DND-41 (cell line): ENCODE data around the gene GIMAP8.

ENCODE experiments used
- ATAC-seq: fragments of 200-7000 bp; cut with Tn5 transposase; 3 replicates; pipeline ENCODE4 v1.9.1; 2021; ENCODE audit warnings: low read depth; ENCODE audit not compliant: insufficient read depth
- DNase-seq: peaks from one replicate; pipeline ENCODE4 v3.0.0-alpha.2; 2020
- H2AFZ ChIP-seq: 2 replicates; pipeline ENCODE4 v1.6.0; 2012; ENCODE audit warnings: low read depth, low read length
- H3K27ac ChIP-seq: 2 replicates; pipeline ENCODE4 v1.5.1; 2012; ENCODE audit warnings: low read length, inconsistent platforms
- H3K27me3 ChIP-seq: fragments of 200-600 bp; sonication (generic); 2 replicates; pipeline ENCODE4 v1.6.0; 2012; ENCODE audit warnings: low read length, mild to moderate bottlenecking, inconsistent platforms; ENCODE audit not compliant: insufficient read depth, poor library complexity
- H3K36me3 ChIP-seq: 2 replicates; pipeline ENCODE4 v1.5.1; 2012; ENCODE audit warnings: low read length, inconsistent platforms; ENCODE audit not compliant: insufficient read depth
- H3K4me1 ChIP-seq: 2 replicates; pipeline ENCODE4 v1.5.1; 2012; ENCODE audit warnings: mild to moderate bottlenecking, low read length; ENCODE audit not compliant: insufficient read depth
- H3K4me2 ChIP-seq: 2 replicates; pipeline ENCODE4 v1.6.0; 2012; ENCODE audit warnings: mild to moderate bottlenecking, moderate library complexity, low read length, inconsistent platforms; ENCODE audit not compliant: insufficient read depth
- H3K4me3 ChIP-seq, 2 experiments: fragments of 200-600 bp in 1 of 2; shearing (Covaris generic) in 1 of 2; 2 replicates each; pipeline ENCODE4 v1.5.1; 2012 to 2016; ENCODE audit warnings: inconsistent platforms in 2 of 2, low read length in 2 of 2, mild to moderate bottlenecking in 2 of 2, low read depth in 1 of 2, moderate library complexity in 1 of 2
- H3K79me2 ChIP-seq: 2 replicates; pipeline ENCODE4 v1.6.0; 2012; ENCODE audit warnings: low read length, inconsistent platforms; ENCODE audit not compliant: insufficient read depth
- H3K9ac ChIP-seq: 2 replicates; pipeline ENCODE4 v1.6.0; 2012; ENCODE audit warnings: low read depth, mild to moderate bottlenecking, inconsistent platforms, low read length, moderate library complexity
- H3K9me3 ChIP-seq: 2 replicates; pipeline ENCODE4 v1.5.1; 2012; ENCODE audit warnings: low read length, moderate library complexity, mild to moderate bottlenecking, inconsistent platforms; ENCODE audit not compliant: insufficient read depth, severe bottlenecking
- H4K20me1 ChIP-seq: 2 replicates; pipeline ENCODE4 v1.6.0; 2012; ENCODE audit warnings: low read length; ENCODE audit not compliant: insufficient read depth
- EZH2 ChIP-seq: IDR thresholded peaks from 3 replicates; pipeline ENCODE4 v1.6.1; 2012; ENCODE audit warnings: borderline replicate concordance, low read depth, mild to moderate bottlenecking, moderate library complexity, low read length, inconsistent platforms; ENCODE audit not compliant: severe bottlenecking
- TF ChIP-seq, protein P1 (sequence below): IDR thresholded peaks from 2 replicates; pipeline ENCODE4 v1.5.1; 2012; ENCODE audit warnings: borderline replicate concordance, low read length, moderate library complexity, mild to moderate bottlenecking; ENCODE audit not compliant: poor library complexity, severe bottlenecking; ENCODE audit errors: extremely low read depth

GIMAP8 gene

GRCh38 chr7:150428671-150429451 is 21.6 kb upstream of the GIMAP8 start:
- Histone ChIP-seq H3K36me3 (no peaks in the 10 kb centered on the region), H3K4me2 (peak overlapping the region; percentile 25), H2AFZ (peak overlapping the region; percentile 16; the same call in 1 of the 2 replicates), H3K9me3 (no peaks in the 10 kb centered on the region), H3K27me3 (no peaks in the 10 kb centered on the region), H3K4me3 (no peak overlapping the region; a peak in 1 of 4 replicates), H3K79me2 (no peaks in the 10 kb centered on the region), H3K9ac (peak overlapping the region; percentile 23), H3K27ac (peak overlapping the region; percentile 74), H4K20me1 (no peaks in the 10 kb centered on the region), H3K4me1 (peaks cover 41% of the 10 kb centered on the region)
- peak; percentile 94 for ATAC-seq
- TF ChIP-seq EZH2, result no peak
- peak; percentile 86 for DNase-seq

- H3K4me2 ChIP-seq, result no peak overlapping the region
- ATAC-seq, result no peak
- H2AFZ ChIP-seq, result no peak overlapping the region
Observed at GRCh38 chr7:150429699-150430098, 20.7 kb upstream of the GIMAP8 start.

DNA sequence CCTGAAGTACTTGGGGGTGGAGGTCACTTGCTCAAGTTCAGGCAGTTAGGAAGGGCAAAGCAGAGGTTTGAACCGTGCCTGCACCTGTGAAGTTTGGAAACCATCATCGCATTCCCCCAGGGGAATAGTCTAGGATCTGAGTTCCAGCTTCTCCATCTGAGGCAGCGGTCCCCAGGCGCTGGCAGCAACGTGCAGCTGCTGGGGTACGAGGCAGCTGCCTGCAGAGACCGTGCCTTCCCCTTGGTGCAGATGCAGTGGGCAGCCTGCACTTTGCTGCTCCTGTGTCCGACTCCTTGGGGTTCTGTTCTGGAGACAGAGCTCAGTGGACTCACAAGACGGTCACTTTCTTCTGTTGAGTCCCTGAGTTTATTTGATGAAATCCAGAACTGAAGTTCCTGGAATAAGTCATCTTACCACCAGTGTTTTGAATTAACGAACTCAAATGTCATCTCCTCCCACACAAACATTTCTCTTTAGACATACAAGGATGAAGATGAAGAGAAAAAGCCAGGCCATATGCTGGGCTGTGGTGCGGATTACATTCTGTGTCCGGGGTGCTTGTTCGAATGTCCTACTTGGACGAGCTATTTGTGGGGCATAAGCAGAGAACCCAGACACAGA is 19.9 kb upstream of the GIMAP8 start:
- Histone ChIP-seq H2AFZ (no peak overlapping the region), H3K27ac (no peak overlapping the region), H3K4me2 (no peak overlapping the region), H3K9ac (no peak overlapping the region), H3K4me3 (no peak overlapping the region), H3K36me3 (no peaks in the 10 kb centered on the region), H3K4me1 (peaks cover 41% of the 10 kb centered on the region), H3K79me2 (no peaks in the 10 kb centered on the region), H4K20me1 (no peaks in the 10 kb centered on the region), H3K9me3 (no peaks in the 10 kb centered on the region), H3K27me3 (no peaks in the 10 kb centered on the region)
- no peak for ATAC-seq
- DNase-seq, result peak; percentile 19
- TF ChIP-seq, protein P1, sequence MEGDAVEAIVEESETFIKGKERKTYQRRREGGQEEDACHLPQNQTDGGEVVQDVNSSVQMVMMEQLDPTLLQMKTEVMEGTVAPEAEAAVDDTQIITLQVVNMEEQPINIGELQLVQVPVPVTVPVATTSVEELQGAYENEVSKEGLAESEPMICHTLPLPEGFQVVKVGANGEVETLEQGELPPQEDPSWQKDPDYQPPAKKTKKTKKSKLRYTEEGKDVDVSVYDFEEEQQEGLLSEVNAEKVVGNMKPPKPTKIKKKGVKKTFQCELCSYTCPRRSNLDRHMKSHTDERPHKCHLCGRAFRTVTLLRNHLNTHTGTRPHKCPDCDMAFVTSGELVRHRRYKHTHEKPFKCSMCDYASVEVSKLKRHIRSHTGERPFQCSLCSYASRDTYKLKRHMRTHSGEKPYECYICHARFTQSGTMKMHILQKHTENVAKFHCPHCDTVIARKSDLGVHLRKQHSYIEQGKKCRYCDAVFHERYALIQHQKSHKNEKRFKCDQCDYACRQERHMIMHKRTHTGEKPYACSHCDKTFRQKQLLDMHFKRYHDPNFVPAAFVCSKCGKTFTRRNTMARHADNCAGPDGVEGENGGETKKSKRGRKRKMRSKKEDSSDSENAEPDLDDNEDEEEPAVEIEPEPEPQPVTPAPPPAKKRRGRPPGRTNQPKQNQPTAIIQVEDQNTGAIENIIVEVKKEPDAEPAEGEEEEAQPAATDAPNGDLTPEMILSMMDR, result no peak

More at GRCh38 chr7:150429699-150430098, 20.7 kb upstream of the GIMAP8 start:
- no peak overlapping the region for H3K4me3 ChIP-seq
- H3K36me3 ChIP-seq, result no peaks in the 10 kb centered on the region
- H4K20me1 ChIP-seq, result no peaks in the 10 kb centered on the region
- TF ChIP-seq, protein P1, result no peak
- TF ChIP-seq EZH2, result no peak
- H3K27ac ChIP-seq, result peak overlapping the region; percentile 74
- H3K79me2 ChIP-seq, result no peaks in the 10 kb centered on the region
- DNase-seq, result no peak
- no peaks in the 10 kb centered on the region for H3K9me3 ChIP-seq
- H3K27me3 ChIP-seq, result no peaks in the 10 kb centered on the region
- H3K9ac ChIP-seq, result no peak overlapping the region
- peaks cover 41% of the 10 kb centered on the region for H3K4me1 ChIP-seq
